WTC11 (cell line): ENCODE measurements around the gene NEK3.

ENCODE experiments used
- ATF2 ChIP-seq: sonication (generic); formaldehyde crosslinking; IDR thresholded peaks from 2 replicates; pipeline ENCODE4 v1.8.1; 2022; ENCODE audit warnings: low read depth, missing genetic modification reagents, borderline replicate concordance
- ATF3 ChIP-seq: sonication (generic); formaldehyde crosslinking; conservative IDR thresholded peaks from 2 replicates; pipeline ENCODE4 v1.8.1; 2022; ENCODE audit warnings: mild to moderate bottlenecking, missing genetic modification reagents
- CTCF ChIP-seq: fragments of 200-600 bp; IDR thresholded peaks from 2 replicates; pipeline ENCODE4 v1.8.0; 2022; ENCODE audit warnings: antibody characterized with exemption
- E2F1 ChIP-seq: sonication (generic); formaldehyde crosslinking; IDR thresholded peaks from 2 replicates; pipeline ENCODE4 v1.8.0; 2022; ENCODE audit warnings: mild to moderate bottlenecking, missing genetic modification reagents
- E2F5 ChIP-seq: sonication (generic); formaldehyde crosslinking; IDR thresholded peaks from 2 replicates; pipeline ENCODE4 v1.8.1; 2022; ENCODE audit warnings: mild to moderate bottlenecking, moderate library complexity, missing genetic modification reagents
- ESRRA ChIP-seq: sonication (generic); formaldehyde crosslinking; IDR thresholded peaks from 2 replicates; pipeline ENCODE4 v1.8.1; 2022; ENCODE audit warnings: mild to moderate bottlenecking, missing genetic modification reagents, borderline replicate concordance
- FOXP1 ChIP-seq: sonication (generic); formaldehyde crosslinking; IDR thresholded peaks from 2 replicates; pipeline ENCODE4 v1.8.0; 2022; ENCODE audit warnings: missing genetic modification reagents, mild to moderate bottlenecking, moderate library complexity, borderline replicate concordance
- STAT6 ChIP-seq: sonication (generic); formaldehyde crosslinking; conservative IDR thresholded peaks from 2 replicates; pipeline ENCODE4 v1.8.1; 2023; ENCODE audit warnings: mild to moderate bottlenecking, low read depth, missing genetic modification reagents, moderate library complexity

GRCh38 chr13:52137489-52137888 lies 21.9 kb downstream of the NEK3 start:
- TF ChIP-seq ATF2 (CRISPR knock-in tag) = no peak
- no peak for TF ChIP-seq FOXP1 (CRISPR knock-in tag)
- no peak for TF ChIP-seq CTCF
- no peak for TF ChIP-seq STAT6
- TF ChIP-seq ATF3 (CRISPR knock-in tag) = no peak
- no peak for TF ChIP-seq E2F1
- TF ChIP-seq E2F5 = no peak
- no peak for TF ChIP-seq ESRRA (CRISPR knock-in tag)
